GM19239 (cell line): ENCODE results near the gene KCNA3.

Experiments used
- DNase-seq: peaks from one replicate; pipeline ENCODE4 v3.0.0; 2011; ENCODE audit warnings: low spot score; ENCODE audit not compliant: insufficient read length
- FAIRE-seq: peaks from 2 replicates; lab custom pipeline; 2011; peaks lifted over from hg19 to GRCh38; lab: Jason Lieb, UNC

KCNA3 gene

DNA sequence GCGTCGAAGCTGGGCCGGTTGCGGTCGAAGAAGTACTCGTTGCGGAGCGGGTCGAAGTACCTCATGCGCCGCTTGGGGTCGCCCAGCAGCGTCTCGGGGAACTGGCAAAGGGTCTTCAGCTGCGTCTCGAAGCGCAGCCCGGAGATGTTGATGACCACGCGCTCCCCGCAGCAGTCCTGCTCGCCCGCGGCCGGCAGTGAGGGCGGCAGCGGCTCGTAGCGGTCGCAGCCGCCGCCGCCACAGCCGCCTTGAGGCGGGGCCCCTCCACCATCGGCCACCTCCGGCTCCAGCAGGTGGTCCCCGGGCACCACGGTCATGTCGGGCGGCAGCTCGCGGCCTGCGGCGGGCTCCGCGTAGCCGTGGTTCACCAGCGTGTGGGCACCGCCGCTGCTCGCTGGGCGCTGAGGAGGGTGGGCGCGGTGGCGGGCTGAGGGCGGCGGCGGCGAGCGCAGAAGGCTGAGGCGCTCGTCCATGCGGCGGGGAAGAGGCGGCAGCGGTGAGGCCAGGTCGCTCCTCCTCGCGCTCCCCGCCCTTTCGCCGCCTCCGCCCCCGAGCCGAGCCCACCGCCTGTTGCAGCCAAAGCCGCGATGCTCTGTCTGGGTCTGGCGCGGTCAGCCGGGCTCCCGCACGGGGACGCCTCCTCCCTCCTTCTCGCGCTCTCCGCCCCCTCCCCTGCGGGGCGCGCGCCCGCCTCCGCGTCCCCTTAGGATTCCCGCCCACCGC lies at the start of gene KCNA3:
KCNA3 (minus strand) TSS at position 604 of the 723 bp plus-strand sequence; CDS start at position 473, 131 bp downstream.
- DNase-seq (peak; percentile 32), FAIRE-seq (no peak)

DNA sequence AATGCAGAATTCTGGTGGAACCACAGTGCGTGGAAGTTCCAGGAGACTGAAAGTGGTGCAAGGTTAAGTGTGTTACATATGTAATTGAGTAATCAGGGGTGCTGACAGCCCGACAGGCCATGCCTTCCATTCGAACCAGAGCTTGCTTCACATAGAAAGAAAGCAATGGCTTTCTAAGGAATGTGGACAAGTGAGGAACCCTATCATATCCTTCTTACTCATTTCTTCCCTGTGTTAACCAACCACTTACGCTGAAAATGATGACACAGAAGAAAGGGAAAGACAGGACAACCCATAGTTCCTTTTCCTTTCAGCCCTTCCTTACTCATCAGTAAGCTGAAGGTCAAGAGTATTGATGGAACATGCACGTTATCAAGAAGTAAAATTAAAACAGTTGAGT lies 48.1 kb upstream of the KCNA3 start:
- FAIRE-seq (no peak), DNase-seq (no peak)

DNA sequence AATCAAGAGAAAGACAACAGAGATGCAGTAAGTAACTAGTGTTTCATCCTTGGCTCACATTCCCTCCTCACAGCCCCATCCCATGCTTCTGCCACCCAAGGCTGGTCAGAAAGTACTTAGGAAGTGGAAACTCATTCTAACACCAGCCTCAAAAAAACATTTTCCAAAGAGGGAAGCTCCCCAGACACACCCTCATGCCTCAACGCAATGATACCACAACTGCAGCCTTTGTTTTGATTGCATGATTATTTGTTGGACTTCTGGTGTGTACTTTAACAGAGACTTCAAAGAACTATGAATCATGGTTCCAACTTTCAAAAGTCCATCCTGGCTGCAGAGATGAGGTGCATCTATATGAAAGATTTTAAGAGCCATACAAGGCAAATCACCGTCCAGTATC lies 45.2 kb upstream of the KCNA3 start:
- FAIRE-seq (no peak), DNase-seq (no peak)

DNA sequence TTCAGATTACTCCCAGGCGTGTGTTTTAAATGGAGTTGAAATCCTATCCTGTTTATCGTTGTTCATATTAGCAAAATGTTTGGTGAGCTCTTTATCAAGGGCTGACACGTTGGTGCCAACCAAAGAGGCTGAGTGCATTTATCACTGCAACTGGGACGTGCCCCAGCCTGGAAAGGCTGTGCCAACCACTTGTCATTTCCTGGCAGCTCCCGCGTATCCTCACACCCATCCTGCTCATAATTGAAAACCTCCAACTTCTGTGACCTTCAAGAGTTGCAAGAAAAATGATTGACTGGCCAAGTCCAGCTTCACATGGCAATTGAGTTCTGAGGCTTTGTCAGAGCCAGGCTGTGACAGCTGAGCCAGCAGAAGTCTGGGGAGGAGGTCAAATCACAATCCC lies 43.7 kb upstream of the KCNA3 start:
- DNase-seq (no peak), FAIRE-seq (no peak)

- FAIRE-seq (no peak), DNase-seq (no peak)
Measured at GRCh38 chr1:110717179-110717578, 42.4 kb upstream of the KCNA3 start.

DNA sequence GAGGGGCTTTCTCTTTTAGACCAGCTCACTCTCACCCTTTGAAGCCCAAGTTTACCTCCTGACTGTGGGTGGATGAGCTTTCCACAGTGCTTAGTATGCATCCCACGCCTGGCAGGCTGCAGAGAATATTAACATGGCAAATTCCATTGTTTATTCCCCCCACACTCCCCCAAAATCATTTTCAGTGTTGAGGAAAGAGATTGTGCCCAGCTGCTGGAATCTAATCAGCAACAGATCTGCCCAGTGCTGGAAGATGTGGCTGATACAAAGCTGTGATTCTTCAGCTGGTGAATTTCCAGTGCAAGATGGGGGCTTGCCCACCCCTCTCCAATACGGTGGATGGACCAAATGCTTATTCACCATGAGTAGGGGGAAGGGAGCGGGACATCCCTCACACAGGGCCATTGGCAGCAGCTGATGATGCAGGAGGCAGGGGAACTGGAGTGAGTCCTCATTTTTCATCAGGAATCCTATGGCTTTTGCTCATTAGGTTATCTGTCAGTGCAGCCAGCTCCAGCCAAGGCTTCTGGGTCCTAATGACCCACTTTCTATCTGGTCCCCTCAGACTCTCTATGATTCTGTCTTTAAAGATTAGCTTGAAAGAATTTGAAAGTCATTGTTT lies 39.7 kb upstream of the KCNA3 start:
- DNase-seq, result no peak
- FAIRE-seq, result no peak

DNA sequence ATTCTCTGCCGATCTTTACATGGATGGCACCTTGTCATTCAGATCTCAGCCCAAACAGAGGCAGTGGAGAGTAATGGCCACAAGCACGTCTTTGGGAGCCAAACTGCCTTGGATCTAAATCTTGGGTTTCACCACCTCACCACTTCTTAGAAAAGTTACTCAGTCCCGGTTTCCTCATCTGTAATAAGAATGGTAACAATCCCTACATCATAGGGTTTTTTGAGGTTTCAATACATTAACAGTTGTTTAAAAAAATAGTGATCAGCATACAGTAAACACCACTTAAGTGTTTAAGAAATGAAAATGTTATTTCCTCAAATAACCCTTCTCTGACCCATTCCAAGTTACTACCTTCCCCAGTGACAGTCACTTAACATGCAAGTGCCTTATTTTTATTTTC lies 38.5 kb upstream of the KCNA3 start:
- DNase-seq, result no peak
- no peak for FAIRE-seq

GRCh38 chr1:110710314-110710713 lies 35.6 kb upstream of the KCNA3 start:
- DNase-seq (no peak), FAIRE-seq (no peak)

DNA sequence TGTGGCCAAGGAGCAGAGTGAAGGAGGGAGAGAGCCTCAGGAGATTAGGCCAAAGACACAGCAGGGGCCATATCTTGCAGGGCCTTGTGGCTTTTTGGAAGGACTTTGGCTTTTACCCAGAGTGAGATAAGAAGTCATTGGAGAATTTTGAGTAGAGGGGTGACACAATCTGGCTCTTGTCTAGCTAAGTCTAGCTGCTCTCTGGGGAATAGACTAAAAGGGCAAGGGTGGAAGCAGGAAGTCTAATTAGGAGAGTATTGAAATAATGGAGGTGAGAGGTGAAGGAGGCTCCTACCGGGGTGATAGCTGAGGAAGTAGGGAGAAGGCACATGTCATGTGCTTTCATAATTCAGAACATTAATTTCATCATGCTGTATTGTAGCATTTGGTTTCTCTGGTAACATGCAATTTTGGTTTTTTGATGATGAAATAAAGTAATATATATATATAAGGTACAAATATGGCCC lies 34.3 kb upstream of the KCNA3 start:
- DNase-seq, result no peak
- FAIRE-seq, result no peak

GRCh38 chr1:110707232-110707631 lies 32.5 kb upstream of the KCNA3 start:
- DNase-seq (no peak), FAIRE-seq (no peak)

GRCh38 chr1:110706621-110707020 lies 31.9 kb upstream of the KCNA3 start:
- DNase-seq (no peak), FAIRE-seq (no peak)

- no peak for FAIRE-seq
- no peak for DNase-seq
Measured at GRCh38 chr1:110702260-110702659, 27.5 kb upstream of the KCNA3 start.

DNA sequence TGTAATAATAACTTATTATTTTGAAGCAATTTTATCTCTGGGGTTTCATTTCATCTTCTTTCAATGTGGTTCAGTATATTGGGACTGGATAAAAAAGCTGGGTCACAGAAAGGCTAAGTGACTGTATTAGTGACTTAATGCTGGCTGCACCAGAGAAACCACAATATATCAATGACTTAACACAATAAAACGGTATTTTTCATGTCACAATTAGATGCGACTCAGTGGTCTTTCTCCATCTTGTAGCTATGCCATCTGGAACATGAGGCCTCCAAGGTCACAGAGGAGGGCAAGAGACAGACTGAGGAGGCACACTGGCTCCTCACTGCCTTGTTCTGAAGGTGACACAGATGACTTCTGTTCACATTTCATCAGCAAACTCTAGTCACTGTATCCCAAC lies 26.0 kb upstream of the KCNA3 start:
- DNase-seq, result no peak
- no peak for FAIRE-seq

DNA sequence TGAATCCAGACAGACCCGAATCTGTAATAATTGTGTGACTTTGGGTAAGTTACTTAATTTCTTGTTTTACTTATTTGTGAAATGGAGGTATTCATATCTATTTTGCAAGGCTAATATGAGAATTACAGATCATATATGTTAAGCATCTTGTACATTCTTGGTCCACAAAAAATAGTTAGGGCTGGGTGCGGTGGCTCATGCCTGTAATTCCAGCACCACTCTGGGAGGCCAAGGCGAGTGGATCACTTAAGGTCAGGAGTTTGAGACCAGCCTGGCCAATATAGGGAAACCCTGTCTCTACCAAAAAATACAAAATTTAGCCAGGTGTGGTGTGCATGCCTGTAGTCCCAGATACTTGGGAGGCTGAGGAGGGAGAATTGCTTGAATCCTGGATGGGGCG lies 22.9 kb upstream of the KCNA3 start:
- DNase-seq (no peak), FAIRE-seq (no peak)

DNA sequence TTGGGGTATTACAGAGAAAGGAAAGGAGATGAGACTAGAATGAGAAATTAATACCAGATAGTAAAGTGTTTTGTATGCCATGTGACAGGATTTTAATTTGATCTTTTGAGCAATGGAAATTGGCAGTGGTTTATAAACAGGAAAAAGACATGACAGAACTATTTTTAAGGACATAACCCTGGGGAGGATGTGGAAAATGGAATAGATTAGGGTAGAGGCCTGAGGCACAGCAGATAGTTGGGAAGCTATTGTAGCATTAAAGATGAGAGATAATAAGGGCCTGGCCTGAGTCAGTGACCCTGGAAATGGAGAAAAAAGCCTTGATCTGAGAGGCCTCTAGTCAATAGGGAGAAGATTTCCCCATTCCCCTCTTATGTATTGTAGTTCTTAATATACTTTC lies 22.1 kb upstream of the KCNA3 start:
- DNase-seq (no peak), FAIRE-seq (no peak)

- DNase-seq, result no peak
- FAIRE-seq, result no peak
Measured at GRCh38 chr1:110690709-110691365, 16.1 kb upstream of the KCNA3 start.

- DNase-seq (no peak), FAIRE-seq (no peak)
Measured at GRCh38 chr1:110689868-110690267, 15.1 kb upstream of the KCNA3 start.

DNA sequence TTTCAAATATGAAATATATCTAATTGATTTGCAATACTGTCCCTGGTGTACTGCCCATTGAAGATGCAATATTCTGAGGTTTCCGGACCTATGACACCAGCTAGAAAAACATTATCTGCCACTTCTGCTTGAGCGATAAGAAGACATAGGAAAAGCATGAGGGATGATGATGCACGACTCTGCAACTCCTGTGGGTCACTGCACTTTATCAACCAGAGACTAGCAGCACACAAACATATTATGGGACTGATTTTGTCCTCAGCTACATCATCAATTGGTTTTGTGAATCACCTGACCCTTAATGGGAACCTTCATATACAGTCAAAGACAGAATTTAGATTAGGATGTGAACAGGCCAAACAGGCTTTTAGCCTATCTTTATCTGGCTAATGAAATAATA lies 13.8 kb upstream of the KCNA3 start:
- no peak for FAIRE-seq
- no peak for DNase-seq

DNA sequence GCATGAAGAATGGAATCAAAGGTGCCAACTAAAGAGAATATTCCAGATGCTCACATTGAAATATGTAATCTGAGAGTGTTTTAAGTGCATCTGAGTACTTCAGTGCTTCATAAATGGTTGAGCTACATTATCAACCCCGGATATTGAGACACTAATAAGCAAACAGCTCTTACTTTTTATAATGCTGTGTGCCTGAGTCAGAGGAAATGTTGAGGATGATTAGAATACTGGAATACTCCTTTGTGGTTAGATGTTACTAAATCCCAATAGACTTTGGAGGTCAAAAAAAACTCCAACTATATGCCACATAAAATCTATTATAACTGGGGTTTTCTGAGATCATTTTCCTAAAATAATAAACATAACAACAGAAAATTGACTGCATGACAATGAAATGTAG lies 12.5 kb upstream of the KCNA3 start:
- DNase-seq, result no peak
- FAIRE-seq, result no peak

DNA sequence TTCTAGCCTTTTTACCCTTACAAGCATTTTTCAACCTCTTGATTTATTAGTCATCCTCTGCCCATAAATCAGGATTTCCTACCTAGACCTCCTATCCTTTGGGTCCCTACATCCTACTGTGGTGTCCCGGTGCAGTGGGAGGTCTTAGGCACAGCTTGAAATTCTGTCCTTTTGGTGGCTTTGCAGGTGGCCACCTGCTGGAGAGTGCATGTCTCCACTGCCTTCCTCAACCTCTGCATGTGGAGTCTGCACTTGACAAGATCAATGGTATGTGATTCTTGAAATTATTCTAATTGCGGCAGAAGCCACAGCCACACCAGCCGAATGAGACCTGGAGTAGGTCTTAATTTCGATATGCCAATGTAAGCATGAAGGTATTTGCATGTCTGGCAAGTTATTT lies 11.4 kb upstream of the KCNA3 start:
- FAIRE-seq (no peak), DNase-seq (no peak)

DNA sequence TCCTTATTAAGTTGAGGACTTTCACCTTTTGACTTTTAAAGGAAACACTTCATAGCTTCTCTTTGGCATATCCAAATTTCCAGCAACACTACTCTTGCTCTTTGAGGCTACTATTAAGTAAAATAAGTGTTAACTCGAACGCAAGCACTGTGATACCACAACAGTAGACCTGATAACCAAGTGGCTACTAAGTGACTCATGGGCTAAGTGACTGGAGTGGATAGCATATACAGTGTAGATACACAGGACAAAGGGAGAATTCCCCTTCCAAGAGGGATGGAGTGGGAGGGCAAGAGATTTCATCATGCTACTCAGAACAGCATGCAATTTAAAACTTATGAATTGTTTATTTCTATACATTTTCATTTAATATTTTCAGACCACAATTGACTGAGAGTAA lies 9.8 kb upstream of the KCNA3 start:
- FAIRE-seq (no peak), DNase-seq (no peak)

DNA sequence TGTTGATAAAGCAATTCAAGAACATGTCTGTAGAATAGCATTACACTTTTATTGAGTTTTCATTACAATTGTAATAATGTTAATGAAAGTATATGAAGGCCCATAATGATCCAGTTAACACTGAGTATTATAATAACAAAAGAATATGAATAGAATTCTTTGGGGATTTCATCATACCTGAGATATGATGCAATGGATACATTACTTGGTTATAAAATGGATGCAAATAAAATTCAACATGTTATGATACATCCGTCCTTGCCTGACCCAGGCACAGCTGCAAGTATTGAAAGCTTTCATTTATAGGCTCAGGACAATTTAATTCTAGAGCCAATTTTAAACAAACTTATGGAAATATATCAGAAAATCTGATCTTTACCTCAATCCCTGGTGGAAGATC lies 8.2 kb upstream of the KCNA3 start:
- DNase-seq (no peak), FAIRE-seq (no peak)
